SU-DHL-6 (cell line): Measurements from ENCODE around the gene AFM.

Experiments used
- H2AFZ ChIP-seq: fragments of 200-600 bp; sonication (generic); 2 replicates; pipeline ENCODE4 v1.6.1; 2014; ENCODE audit warnings: low read depth, mild to moderate bottlenecking, moderate library complexity, mixed read lengths, antibody characterized with exemption, low read length; ENCODE audit not compliant: severe bottlenecking
- H3F3A ChIP-seq: fragments of 200-600 bp; shearing (Covaris generic); 2 replicates; pipeline ENCODE4 v1.6.0; 2016; ENCODE audit warnings: antibody characterized with exemption, mild to moderate bottlenecking; ENCODE audit not compliant: insufficient read depth
- H3K27ac ChIP-seq: fragments of 200-600 bp; sonication (generic); 2 replicates; pipeline ENCODE4 v1.5.1; 2016; ENCODE audit warnings: low read depth, mild to moderate bottlenecking, low read length, moderate library complexity, mixed read lengths
- H3K27me3 ChIP-seq: fragments of 200-600 bp; sonication (generic), shearing (Covaris generic); 2 replicates; pipeline ENCODE4 v1.6.0; 2014; ENCODE audit warnings: mild to moderate bottlenecking, low read length
- H3K36me3 ChIP-seq: fragments of 200-600 bp; sonication (generic); 2 replicates; pipeline ENCODE4 v1.6.1; 2014; ENCODE audit warnings: mild to moderate bottlenecking, low read length, mixed read lengths
- H3K4me2 ChIP-seq: fragments of 300-600, 200-600 bp; shearing (Covaris generic), sonication (generic); 2 replicates; pipeline ENCODE4 v1.6.0; 2014; ENCODE audit warnings: low read length, low read depth, mild to moderate bottlenecking; ENCODE audit not compliant: poor library complexity, severe bottlenecking
- H3K4me3 ChIP-seq: fragments of 200-600 bp; sonication (generic); 2 replicates; pipeline ENCODE4 v1.5.1; 2014; ENCODE audit warnings: antibody characterized with exemption, low read length, mild to moderate bottlenecking, mixed read lengths; ENCODE audit not compliant: insufficient read depth, poor library complexity, severe bottlenecking
- H3K79me2 ChIP-seq: fragments of 200-600 bp; sonication (generic); 2 replicates; pipeline ENCODE4 v1.6.1; 2014; ENCODE audit warnings: mild to moderate bottlenecking, low read length, moderate library complexity; ENCODE audit not compliant: insufficient read depth
- H3K9ac ChIP-seq: fragments of 200-600 bp; sonication (generic); 2 replicates; pipeline ENCODE4 v1.7.0; 2014; ENCODE audit warnings: mild to moderate bottlenecking, low read length
- H3K9me2 ChIP-seq: fragments of 200-600 bp; sonication (generic); replicated peaks from 2 replicates; pipeline ENCODE4 v1.6.1; 2014; ENCODE audit warnings: low read length; ENCODE audit not compliant: insufficient read depth
- H3K9me3 ChIP-seq: fragments of 200-600 bp; sonication (generic); 2 replicates; pipeline ENCODE4 v1.6.1; 2014; ENCODE audit warnings: low read length, mixed read lengths; ENCODE audit not compliant: insufficient read depth
- H4K20me1 ChIP-seq: fragments of 200-600 bp; sonication (generic); 2 replicates; pipeline ENCODE4 v1.6.1; 2014; ENCODE audit warnings: low read depth, mild to moderate bottlenecking, antibody characterized with exemption, low read length, moderate library complexity, mixed read lengths
- CTCF ChIP-seq: fragments of 200-600 bp; sonication (generic); IDR thresholded peaks from one replicate; pipeline ENCODE4 v1.5.1; 2017; ENCODE audit warnings: antibody characterized with exemption, mild to moderate bottlenecking, low read length, moderate library complexity; ENCODE audit not compliant: insufficient read depth, poor library complexity, severe bottlenecking
- EZH2phosphoT487 ChIP-seq: fragments of 200-600 bp; sonication (generic), shearing (Covaris generic); conservative IDR thresholded peaks from 2 replicates; pipeline ENCODE4 v1.6.1; 2018; ENCODE audit warnings: mild to moderate bottlenecking, antibody characterized with exemption, low read length, moderate library complexity, mixed read lengths

Gene AFM, protein sequence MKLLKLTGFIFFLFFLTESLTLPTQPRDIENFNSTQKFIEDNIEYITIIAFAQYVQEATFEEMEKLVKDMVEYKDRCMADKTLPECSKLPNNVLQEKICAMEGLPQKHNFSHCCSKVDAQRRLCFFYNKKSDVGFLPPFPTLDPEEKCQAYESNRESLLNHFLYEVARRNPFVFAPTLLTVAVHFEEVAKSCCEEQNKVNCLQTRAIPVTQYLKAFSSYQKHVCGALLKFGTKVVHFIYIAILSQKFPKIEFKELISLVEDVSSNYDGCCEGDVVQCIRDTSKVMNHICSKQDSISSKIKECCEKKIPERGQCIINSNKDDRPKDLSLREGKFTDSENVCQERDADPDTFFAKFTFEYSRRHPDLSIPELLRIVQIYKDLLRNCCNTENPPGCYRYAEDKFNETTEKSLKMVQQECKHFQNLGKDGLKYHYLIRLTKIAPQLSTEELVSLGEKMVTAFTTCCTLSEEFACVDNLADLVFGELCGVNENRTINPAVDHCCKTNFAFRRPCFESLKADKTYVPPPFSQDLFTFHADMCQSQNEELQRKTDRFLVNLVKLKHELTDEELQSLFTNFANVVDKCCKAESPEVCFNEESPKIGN

DNA sequence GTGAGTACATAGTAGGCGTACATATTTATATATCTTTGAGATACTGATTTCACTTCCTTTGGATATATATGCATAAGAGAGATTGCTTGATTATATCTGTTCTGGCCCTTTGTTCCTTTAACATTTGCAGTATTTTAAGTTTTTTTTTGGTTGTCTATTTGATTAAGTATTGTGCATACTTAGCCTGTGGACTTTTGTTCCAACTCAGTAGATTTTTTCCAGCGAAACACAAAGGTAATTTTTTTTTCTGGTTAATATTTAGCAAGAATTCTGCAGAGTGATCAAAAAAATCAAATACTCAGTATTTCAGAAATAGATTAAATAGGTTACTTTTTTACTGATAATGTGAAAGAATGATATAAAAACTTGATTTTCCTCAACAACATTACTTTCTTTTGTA is at the start of gene AFM:
TSS of gene AFM (plus strand) at position 388 of the 400 bp plus-strand sequence. CDS start 31 bp downstream, outside the sequence.
- no peak within 1 kb of the TSS for H3K27ac ChIP-seq
- H2AFZ ChIP-seq = no peak within 1 kb of the TSS
- H4K20me1 ChIP-seq = no peaks in the 10 kb centered on the region
- no peak within 1 kb of the TSS for H3K4me2 ChIP-seq
- no peak for TF ChIP-seq EZH2phosphoT487
- H3K27me3 ChIP-seq = no peaks in the 10 kb centered on the region
- H3K79me2 ChIP-seq = no peaks in the 10 kb centered on the region
- H3K4me3 ChIP-seq = no peak within 1 kb of the TSS
- no peaks in the 10 kb centered on the region for H3F3A ChIP-seq
- no peaks in the 10 kb centered on the region for H3K36me3 ChIP-seq
- H3K9ac ChIP-seq = no peak within 1 kb of the TSS
- no peaks in the 10 kb centered on the region for H3K9me3 ChIP-seq
- H3K9me2 ChIP-seq = no peaks in the 10 kb centered on the region

DNA sequence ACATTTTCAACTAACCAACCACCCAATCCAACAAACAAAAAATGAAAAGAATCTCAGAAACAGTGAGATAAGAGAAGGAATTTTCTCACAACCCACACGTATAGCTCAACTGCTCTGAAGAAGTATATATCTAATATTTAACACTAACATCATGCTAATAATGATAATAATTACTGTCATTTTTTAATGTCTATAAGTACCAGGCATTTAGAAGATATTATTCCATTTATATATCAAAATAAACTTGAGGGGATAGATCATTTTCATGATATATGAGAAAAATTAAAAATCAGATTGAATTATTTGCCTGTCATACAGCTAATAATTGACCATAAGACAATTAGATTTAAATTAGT is 49.8 kb upstream of the AFM start:
- no peak overlapping the region for H3K4me3 ChIP-seq
- H3K27ac ChIP-seq = no peak overlapping the region
- no peaks in the 10 kb centered on the region for H3K79me2 ChIP-seq
- no peaks in the 10 kb centered on the region for H3K27me3 ChIP-seq
- H3K9ac ChIP-seq = no peak overlapping the region
- no peak overlapping the region for H3K4me2 ChIP-seq
- H2AFZ ChIP-seq = no peak overlapping the region
- H3F3A ChIP-seq = no peaks in the 10 kb centered on the region
- H3K36me3 ChIP-seq = no peaks in the 10 kb centered on the region
- no peaks in the 10 kb centered on the region for H3K9me2 ChIP-seq
- TF ChIP-seq EZH2phosphoT487 (no peak), CTCF (no peak)
- no peaks in the 10 kb centered on the region for H3K9me3 ChIP-seq
- H4K20me1 ChIP-seq = no peaks in the 10 kb centered on the region

GRCh38 chr4:73432169-73433000 is 49.2 kb upstream of the AFM start:
- Histone ChIP-seq H3K27ac (no peak overlapping the region), H3F3A (no peaks in the 10 kb centered on the region), H3K27me3 (no peaks in the 10 kb centered on the region), H4K20me1 (no peaks in the 10 kb centered on the region), H3K9me3 (no peaks in the 10 kb centered on the region), H2AFZ (no peak overlapping the region), H3K9ac (no peak overlapping the region), H3K36me3 (no peaks in the 10 kb centered on the region), H3K4me3 (no peak overlapping the region), H3K9me2 (no peaks in the 10 kb centered on the region), H3K79me2 (no peaks in the 10 kb centered on the region), H3K4me2 (no peak overlapping the region)
- no peak for TF ChIP-seq EZH2phosphoT487

GRCh38 chr4:73433140-73433539 is 48.4 kb upstream of the AFM start:
- TF ChIP-seq CTCF = no peak
- no peak for TF ChIP-seq EZH2phosphoT487
- H3F3A ChIP-seq = no peaks in the 10 kb centered on the region
- H3K9me3 ChIP-seq = no peaks in the 10 kb centered on the region
- H3K9ac ChIP-seq = no peak overlapping the region
- H3K9me2 ChIP-seq = no peaks in the 10 kb centered on the region
- no peaks in the 10 kb centered on the region for H4K20me1 ChIP-seq
- no peak overlapping the region for H3K4me3 ChIP-seq
- H2AFZ ChIP-seq = no peak overlapping the region
- H3K4me2 ChIP-seq = no peak overlapping the region
- no peaks in the 10 kb centered on the region for H3K27me3 ChIP-seq
- no peaks in the 10 kb centered on the region for H3K79me2 ChIP-seq
- no peak overlapping the region for H3K27ac ChIP-seq
- H3K36me3 ChIP-seq = no peaks in the 10 kb centered on the region
